Measurements from ENCODE around the gene LPAR6. TPM values are rescaled to one million over a fixed set of nuclear protein-coding genes. Genes with fewer than 3 reads are reported as not detected.
A peak's percentile ranks its signal among the peaks of the same experiment; 100 is the strongest.
"Not testable (repeated sequence)": the region's sequence is repeated elsewhere in the genome, so short reads cannot be mapped to it uniquely, and the experiment has no call there.

Gene LPAR6
- total and polyA plus RNA-seq, 4 donors: 28.7 to 65.8 (median 45.4) TPM

GRCh38 chr13:48426052-48426451, 13.1 kb upstream of the LPAR6 start:
- H3K9me3 ChIP-seq (ENCODE audit: control insufficient read depth, insufficient read depth, low read length): no peaks in the 10 kb centered on the region
- no peak overlapping the region for H3K4me3 ChIP-seq (ENCODE audit: low read depth, low read length)
- no peaks in the 10 kb centered on the region for H3K36me3 ChIP-seq (ENCODE audit: control insufficient read depth, insufficient read depth, low read length)
- no peaks in the 10 kb centered on the region for H3K4me1 ChIP-seq (ENCODE audit: control insufficient read depth, insufficient read depth, low read length)
- H3K27me3 ChIP-seq (ENCODE audit: control insufficient read depth, insufficient read depth, low read length): no peaks in the 10 kb centered on the region
- no peak overlapping the region for H3K27ac ChIP-seq (ENCODE audit: low read depth, low read length)
- DNase-seq (ENCODE audit: low read depth in 4 of 6, low spot score in 6 of 6): no peak

- Histone ChIP-seq H3K4me3 (ENCODE audit: low read depth, low read length) (no peak overlapping the region), H3K27me3 (ENCODE audit: control insufficient read depth, insufficient read depth, low read length) (no peaks in the 10 kb centered on the region), H3K4me1 (ENCODE audit: control insufficient read depth, insufficient read depth, low read length) (no peaks in the 10 kb centered on the region), H3K27ac (ENCODE audit: low read depth, low read length) (no peak overlapping the region), H3K36me3 (ENCODE audit: control insufficient read depth, insufficient read depth, low read length) (no peaks in the 10 kb centered on the region), H3K9me3 (ENCODE audit: control insufficient read depth, insufficient read depth, low read length) (no peaks in the 10 kb centered on the region)
- no peak for DNase-seq (ENCODE audit: low read depth in 4 of 6, low spot score in 6 of 6)
- WGBS (ENCODE audit: insufficient coverage): 83% methylated on average over 1 of the region's 3 CpGs
Measured at GRCh38 chr13:48424212-48424611, 11.3 kb upstream of the LPAR6 start.

- not testable (repeated sequence) for DNase-seq (ENCODE audit: low read depth in 4 of 6, low spot score in 6 of 6); H3K9me3 ChIP-seq (ENCODE audit: control insufficient read depth, insufficient read depth, low read length); H3K27ac ChIP-seq (ENCODE audit: low read depth, low read length); H3K36me3 ChIP-seq (ENCODE audit: control insufficient read depth, insufficient read depth, low read length); H3K4me3 ChIP-seq (ENCODE audit: low read depth, low read length); H3K4me1 ChIP-seq (ENCODE audit: control insufficient read depth, insufficient read depth, low read length); H3K27me3 ChIP-seq (ENCODE audit: control insufficient read depth, insufficient read depth, low read length)
- 100% methylated on average over 2 of the region's 5 CpGs for WGBS (ENCODE audit: insufficient coverage)
Measured at GRCh38 chr13:48422003-48422402, 9.1 kb upstream of the LPAR6 start.

GRCh38 chr13:48415516-48415915, 2.6 kb upstream of the LPAR6 start:
- H3K9me3 ChIP-seq (ENCODE audit: control insufficient read depth, insufficient read depth, low read length): no peaks in the 10 kb centered on the region

GRCh38 chr13:48414501-48414900, 1.6 kb upstream of the LPAR6 start:
- H3K9me3 ChIP-seq (ENCODE audit: control insufficient read depth, insufficient read depth, low read length): no peaks in the 10 kb centered on the region
- peaks cover 6% of the 10 kb centered on the region for H3K36me3 ChIP-seq (ENCODE audit: control insufficient read depth, insufficient read depth, low read length)
- H3K27ac ChIP-seq (ENCODE audit: low read depth, low read length): no peak overlapping the region
- no peaks in the 10 kb centered on the region for H3K4me1 ChIP-seq (ENCODE audit: control insufficient read depth, insufficient read depth, low read length)
- DNase-seq (ENCODE audit: low read depth in 4 of 6, low spot score in 6 of 6): no peak
- no peak overlapping the region for H3K4me3 ChIP-seq (ENCODE audit: low read depth, low read length)
- no peaks in the 10 kb centered on the region for H3K27me3 ChIP-seq (ENCODE audit: control insufficient read depth, insufficient read depth, low read length)

More at GRCh38 chr13:48415516-48415915, 2.6 kb upstream of the LPAR6 start:
- Histone ChIP-seq H3K27ac (ENCODE audit: low read depth, low read length) (no peak overlapping the region), H3K36me3 (ENCODE audit: control insufficient read depth, insufficient read depth, low read length) (peaks cover 6% of the 10 kb centered on the region), H3K4me1 (ENCODE audit: control insufficient read depth, insufficient read depth, low read length) (no peaks in the 10 kb centered on the region), H3K4me3 (ENCODE audit: low read depth, low read length) (no peak overlapping the region), H3K27me3 (ENCODE audit: control insufficient read depth, insufficient read depth, low read length) (no peaks in the 10 kb centered on the region)
- no CpG with 5 or more reads among the region's 2 CpGs for WGBS (ENCODE audit: insufficient coverage)
- no peak for DNase-seq (ENCODE audit: low read depth in 4 of 6, low spot score in 6 of 6)

- no peaks in the 10 kb centered on the region for H3K9me3 ChIP-seq (ENCODE audit: control insufficient read depth, insufficient read depth, low read length)
- DNase-seq (ENCODE audit: low read depth in 4 of 6, low spot score in 6 of 6): peak in 4 of 6 donors; percentile 9 to 49 (median 31)
- H3K4me1 ChIP-seq (ENCODE audit: control insufficient read depth, insufficient read depth, low read length): no peaks in the 10 kb centered on the region
- no CpG with 5 or more reads among the region's 13 CpGs for WGBS (ENCODE audit: insufficient coverage)
- peak overlapping the region; percentile 83 for H3K27ac ChIP-seq (ENCODE audit: low read depth, low read length)
- H3K27me3 ChIP-seq (ENCODE audit: control insufficient read depth, insufficient read depth, low read length): no peaks in the 10 kb centered on the region
- H3K36me3 ChIP-seq (ENCODE audit: control insufficient read depth, insufficient read depth, low read length): peaks cover 6% of the 10 kb centered on the region
- H3K4me3 ChIP-seq (ENCODE audit: low read depth, low read length): peak overlapping the region; percentile 37
Measured at GRCh38 chr13:48411841-48412531, 927 bp downstream of the LPAR6 start.

- WGBS (ENCODE audit: insufficient coverage): no CpG with 5 or more reads among the region's 1 CpG
Measured at GRCh38 chr13:48411147-48411794, 1.6 kb downstream of the LPAR6 start.

GRCh38 chr13:48410199-48410598, 2.7 kb downstream of the LPAR6 start:
- Histone ChIP-seq H3K9me3 (ENCODE audit: control insufficient read depth, insufficient read depth, low read length) (no peaks in the 10 kb centered on the region), H3K27ac (ENCODE audit: low read depth, low read length) (no peak overlapping the region), H3K27me3 (ENCODE audit: control insufficient read depth, insufficient read depth, low read length) (no peaks in the 10 kb centered on the region), H3K4me1 (ENCODE audit: control insufficient read depth, insufficient read depth, low read length) (no peaks in the 10 kb centered on the region), H3K36me3 (ENCODE audit: control insufficient read depth, insufficient read depth, low read length) (no peaks in the 10 kb centered on the region), H3K4me3 (ENCODE audit: low read depth, low read length) (peak overlapping the region; percentile 37)
- whole genome bisulfite sequencing (ENCODE audit: insufficient coverage): no CpG with 5 or more reads among the region's 5 CpGs
- DNase-seq (ENCODE audit: low read depth in 4 of 6, low spot score in 6 of 6): no peak

More at GRCh38 chr13:48411147-48411794, 1.6 kb downstream of the LPAR6 start:
- DNase-seq (ENCODE audit: low read depth in 4 of 6, low spot score in 6 of 6): peak in 1 of 6 donors; percentile 15
- Histone ChIP-seq H3K27ac (ENCODE audit: low read depth, low read length) (peak overlapping the region; percentile 83), H3K4me3 (ENCODE audit: low read depth, low read length) (peak overlapping the region; percentile 37), H3K36me3 (ENCODE audit: control insufficient read depth, insufficient read depth, low read length) (peaks cover 3% of the 10 kb centered on the region), H3K4me1 (ENCODE audit: control insufficient read depth, insufficient read depth, low read length) (no peaks in the 10 kb centered on the region), H3K27me3 (ENCODE audit: control insufficient read depth, insufficient read depth, low read length) (no peaks in the 10 kb centered on the region), H3K9me3 (ENCODE audit: control insufficient read depth, insufficient read depth, low read length) (no peaks in the 10 kb centered on the region)

GRCh38 chr13:48405875-48406274, 7.0 kb downstream of the LPAR6 start:
- H3K4me1 ChIP-seq (ENCODE audit: control insufficient read depth, insufficient read depth, low read length): no peaks in the 10 kb centered on the region
- H3K9me3 ChIP-seq (ENCODE audit: control insufficient read depth, insufficient read depth, low read length): no peaks in the 10 kb centered on the region
- H3K27ac ChIP-seq (ENCODE audit: low read depth, low read length): no peak overlapping the region
- no peaks in the 10 kb centered on the region for H3K27me3 ChIP-seq (ENCODE audit: control insufficient read depth, insufficient read depth, low read length)
- DNase-seq (ENCODE audit: low read depth in 4 of 6, low spot score in 6 of 6): no peak
- H3K36me3 ChIP-seq (ENCODE audit: control insufficient read depth, insufficient read depth, low read length): no peaks in the 10 kb centered on the region
- no peak overlapping the region for H3K4me3 ChIP-seq (ENCODE audit: low read depth, low read length)

GRCh38 chr13:48404952-48405351, 8.0 kb downstream of the LPAR6 start:
- no peaks in the 10 kb centered on the region for H3K4me1 ChIP-seq (ENCODE audit: control insufficient read depth, insufficient read depth, low read length)
- no peaks in the 10 kb centered on the region for H3K9me3 ChIP-seq (ENCODE audit: control insufficient read depth, insufficient read depth, low read length)
- WGBS (ENCODE audit: insufficient coverage): no CpG with 5 or more reads among the region's 1 CpG
- no peaks in the 10 kb centered on the region for H3K27me3 ChIP-seq (ENCODE audit: control insufficient read depth, insufficient read depth, low read length)
- no peak overlapping the region for H3K4me3 ChIP-seq (ENCODE audit: low read depth, low read length)
- H3K27ac ChIP-seq (ENCODE audit: low read depth, low read length): no peak overlapping the region
- DNase-seq (ENCODE audit: low read depth in 4 of 6, low spot score in 6 of 6): no peak
- H3K36me3 ChIP-seq (ENCODE audit: control insufficient read depth, insufficient read depth, low read length): no peaks in the 10 kb centered on the region

All from spinal cord (tissue), 10 donors.